ENCODE data around the gene TMEM190. TPM values are rescaled to one million over a fixed set of nuclear protein-coding genes. Genes with fewer than 3 reads are reported as not detected.
A peak's percentile ranks its signal among the peaks of the same experiment; 100 is the strongest.

Gene TMEM190
- total and polyA plus RNA-seq, 3 donors from 2014 or later = 12.9 to 35.4 (median 19.2) TPM

DNA sequence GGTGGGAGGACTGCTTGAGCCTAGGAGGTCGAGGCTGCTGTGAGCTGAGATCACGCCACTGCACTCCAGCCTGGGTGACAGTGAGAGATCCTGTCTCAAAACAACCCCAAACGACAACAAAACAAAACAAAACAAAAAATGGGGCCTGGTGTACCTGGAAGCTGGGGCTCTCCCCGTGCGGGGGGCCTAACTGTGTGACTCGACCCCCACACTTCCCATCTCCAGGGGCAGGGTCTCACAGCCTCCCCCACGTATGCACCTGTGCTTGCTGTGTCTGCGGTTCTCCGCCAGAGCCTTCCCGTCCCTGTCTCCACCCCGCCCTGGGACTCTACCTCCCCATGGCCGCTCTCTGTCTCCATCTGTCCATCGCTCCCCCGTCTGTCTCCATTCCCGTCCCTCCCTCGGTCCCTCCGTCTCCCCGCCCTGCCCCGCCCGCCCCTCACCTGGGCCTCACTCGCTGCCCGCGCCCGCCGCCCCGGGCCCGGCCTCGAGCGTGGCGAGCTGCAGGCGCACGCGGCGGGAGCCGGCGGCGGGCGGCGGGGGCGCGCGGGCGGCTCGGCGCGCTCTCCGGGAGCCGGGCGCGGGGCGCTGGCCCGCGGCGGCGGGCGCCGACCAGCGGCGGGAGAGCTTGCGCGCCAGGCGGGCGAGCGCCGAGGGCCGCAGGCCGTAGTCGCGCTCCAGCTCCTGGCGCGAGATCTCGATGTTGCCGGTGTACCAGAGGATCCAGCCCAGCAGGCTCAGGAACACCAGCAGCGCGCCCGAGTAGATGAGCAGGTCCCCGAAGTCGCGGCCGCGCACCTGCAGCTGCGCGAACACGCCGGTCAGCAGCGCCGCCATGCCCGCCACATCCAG lies 6.9 kb downstream of the TMEM190 start:
- peak overlapping the region; percentile 39 to 93 for H3K27ac ChIP-seq
- H3K36me3 ChIP-seq (ENCODE audit: low read depth, missing control alignments) = no peaks in the 10 kb centered on the region
- DNase-seq = peak; percentile 67
- intact Hi-C loops (cut with DNase I; ENCODE audit: low total_unique reads) = loop anchor here (5.0 kb wide), 1 partner anchor 41 kb away; no protein-coding TSS in a partner anchor
- TF ChIP-seq CTCF (IDR thresholded peaks at IDR 0.05) (peak in 1 of 3 experiments; percentile 15), POLR2A (IDR thresholded peaks at IDR 0.05) (no peak)
- no peaks in the 10 kb centered on the region for H3K9me3 ChIP-seq
- H3K4me1 ChIP-seq = peaks cover 35% of the 10 kb centered on the region
- H3K4me3 ChIP-seq = peak overlapping the region; percentile 13 to 45
- WGBS, 2 donors = 4 to 15% methylated on average over 18 to 62 of the region's 88 CpGs
- H3K27me3 ChIP-seq = no peaks in the 10 kb centered on the region

GRCh38 chr19:55384131-55384919 lies 7.7 kb downstream of the TMEM190 start, which contains the start of gene TMEM238:
Gene TMEM238, minus strand, starts transcription at chr19:55384292. Its CDS starts 33 bp downstream, at chr19:55384259.
- Histone ChIP-seq H3K4me3 (peak within 1 kb of the TSS; percentile 80 to 92), H3K4me1 (peaks cover 37% of the 10 kb centered on the region), H3K27me3 (no peaks in the 10 kb centered on the region), H3K27ac (peak within 1 kb of the TSS; percentile 92 to 93), H3K36me3 (ENCODE audit: low read depth, missing control alignments) (no peaks in the 10 kb centered on the region), H3K9me3 (no peaks in the 10 kb centered on the region)
- TF ChIP-seq POLR2A (IDR thresholded peaks at IDR 0.05) (no peak), CTCF (IDR thresholded peaks at IDR 0.05) (no peak)
- 17 to 34% methylated on average over 11 to 71 of the region's 72 CpGs for WGBS, 2 donors
- DNase-seq = peak; percentile 32
- intact Hi-C loops (cut with DNase I; ENCODE audit: low total_unique reads) = loop anchor here (5.0 kb wide), 1 partner anchor 42 kb away; no protein-coding TSS in a partner anchor

GRCh38 chr19:55384920-55385723 lies 8.5 kb downstream of the TMEM190 start:
- 2 to 3% methylated on average over 26 to 34 of the region's 34 CpGs for WGBS, 2 donors

More at GRCh38 chr19:55384920-55385723, 8.5 kb downstream of the TMEM190 start:
- TF ChIP-seq CTCF (IDR thresholded peaks at IDR 0.05) = no peak
- no peak for TF ChIP-seq POLR2A (IDR thresholded peaks at IDR 0.05)
- DNase-seq = peak; percentile 98
- Histone ChIP-seq H3K27me3 (no peaks in the 10 kb centered on the region), H3K4me3 (peak overlapping the region; percentile 80 to 92), H3K4me1 (peaks cover 37% of the 10 kb centered on the region), H3K27ac (peak overlapping the region; percentile 92 to 93), H3K36me3 (ENCODE audit: low read depth, missing control alignments) (no peaks in the 10 kb centered on the region), H3K9me3 (no peaks in the 10 kb centered on the region)
- intact Hi-C loops (cut with DNase I; ENCODE audit: low total_unique reads) = loop anchor here (5.0 kb wide), 1 partner anchor 43 kb away; no protein-coding TSS in a partner anchor
